SK-N-SH (cell line): ENCODE data around the gene PARP1. TPM values are rescaled to one million over a fixed set of nuclear protein-coding genes. Genes with fewer than 3 reads are reported as not detected.

Experiments
- CTCF ChIA-PET: fragments of 300-600, 350-600 bp; formaldehyde crosslinking; extraction: SDS; loops from one replicate; lab custom pipeline; 2021; lab: Yijun Ruan, JAX
- POLR2A ChIA-PET: fragments of 350-600 bp; sonication (Branson Sonifier 250); formaldehyde crosslinking; extraction: SDS; loops from one replicate; lab custom pipeline; 2020; ENCODE audit warnings: antibody characterized with exemption, inconsistent platforms; lab: Yijun Ruan, JAX
- DNase-seq: peaks from one replicate; pipeline ENCODE4 v3.0.0; 2012
- H2AFZ ChIP-seq: fragments of 200-600 bp; sonication (generic); 2 replicates; pipeline ENCODE4 v1.8.1; 2016; ENCODE audit warnings: antibody characterized with exemption, mild to moderate bottlenecking, low read depth
- H3F3A ChIP-seq: fragments of 200-600 bp; sonication (generic); replicated peaks from 2 replicates; pipeline ENCODE3; 2016; ENCODE audit warnings: antibody characterized with exemption, mild to moderate bottlenecking; ENCODE audit not compliant: insufficient read depth
- H3K27ac ChIP-seq, 2 experiments: fragments of 200-500 bp in 1 of 2; fragments of 200-600 bp in 1 of 2; sonication (Bioruptor generic) in 1 of 2; sonication (generic), shearing (Covaris generic) in 1 of 2; 2 replicates each; pipeline versions ENCODE4 v1.5.1 to v1.6.1; 2014 to 2016; ENCODE audit warnings: low read depth in 2 of 2, inconsistent platforms in 1 of 2, low read length in 1 of 2, mild to moderate bottlenecking in 1 of 2, mixed read lengths in 1 of 2
- H3K27me3 ChIP-seq: fragments of 200-600 bp; sonication (generic), shearing (Covaris generic); 2 replicates; pipeline ENCODE4 v1.6.1; 2016; ENCODE audit warnings: mixed run types; ENCODE audit not compliant: insufficient read depth
- H3K36me3 ChIP-seq, 2 experiments: fragments of 200-500 bp in 1 of 2; fragments of 200-600 bp in 1 of 2; sonication (Bioruptor generic) in 1 of 2; sonication (generic) in 1 of 2; replicated peaks in 1 of 2; 2 replicates each; pipeline versions ENCODE3 to v1.5.1; 2014 to 2016; ENCODE audit warnings: low read length in 1 of 2, mild to moderate bottlenecking in 1 of 2; ENCODE audit not compliant: insufficient read depth in 2 of 2, control insufficient read depth in 1 of 2
- H3K4me1 ChIP-seq, 2 experiments: fragments of 200-500 bp in 1 of 2; fragments of 200-600 bp in 1 of 2; sonication (Bioruptor generic) in 1 of 2; sonication (generic), shearing (Covaris generic) in 1 of 2; 2 replicates each; pipeline versions ENCODE4 v1.5.1 to v1.6.1; 2014 to 2016; ENCODE audit warnings: low read depth in 1 of 2, low read length in 1 of 2, mixed run types in 1 of 2; ENCODE audit not compliant: insufficient read depth in 2 of 2, control insufficient read depth in 1 of 2
- H3K4me2 ChIP-seq: fragments of 200-600 bp; sonication (generic), shearing (Covaris generic); 2 replicates; pipeline ENCODE4 v1.6.1; 2017; ENCODE audit warnings: mixed run types
- H3K4me3 ChIP-seq, 2 experiments: fragments of 200-500 bp in 1 of 2; fragments of 200-600 bp in 1 of 2; sonication (Bioruptor generic) in 1 of 2; sonication (generic), shearing (Covaris generic) in 1 of 2; 2 replicates each; pipeline versions ENCODE4 v1.5.1 to v1.8.1; 2014 to 2016; ENCODE audit warnings: low read depth in 2 of 2, inconsistent platforms in 1 of 2, low read length in 1 of 2, mild to moderate bottlenecking in 1 of 2, mixed read lengths in 1 of 2, moderate library complexity in 1 of 2
- H3K79me2 ChIP-seq: fragments of 200-600 bp; sonication (generic); 2 replicates; pipeline ENCODE4 v1.8.1; 2017; ENCODE audit warnings: mild to moderate bottlenecking; ENCODE audit not compliant: insufficient read depth
- H3K9ac ChIP-seq: fragments of 200-600 bp; sonication (generic); 2 replicates; pipeline ENCODE4 v1.6.1; 2017; ENCODE audit warnings: mixed run types
- H3K9me2 ChIP-seq: fragments of 200-600 bp; sonication (generic); 2 replicates; pipeline ENCODE4 v1.6.1; 2017; ENCODE audit warnings: mixed run types
- H3K9me3 ChIP-seq: fragments of 200-600 bp; sonication (generic); 2 replicates; pipeline ENCODE4 v1.6.1; 2017; ENCODE audit warnings: mixed run types, mild to moderate bottlenecking, moderate library complexity
- H4K20me1 ChIP-seq: fragments of 200-600 bp; sonication (generic); 2 replicates; pipeline ENCODE4 v1.6.1; 2017; ENCODE audit warnings: mild to moderate bottlenecking, mixed run types; ENCODE audit not compliant: insufficient read depth
- CTCF ChIP-seq: fragments of 200-600 bp; sonication (generic); IDR thresholded peaks from 2 replicates; pipeline ENCODE4 v1.6.1; 2017; ENCODE audit warnings: antibody characterized with exemption, mild to moderate bottlenecking, moderate library complexity
- ELF1 ChIP-seq: IDR thresholded peaks from 2 replicates; pipeline ENCODE4 v1.4.0; 2012
- EP300 ChIP-seq, 2 experiments: IDR thresholded peaks; 2 replicates each; pipeline versions ENCODE4 v1.4.0 to v1.6.1; 2012; ENCODE audit warnings: borderline replicate concordance in 1 of 2, low read depth in 1 of 2, low read length in 1 of 2
- EZH2phosphoT487 ChIP-seq: fragments of 200-600 bp; sonication (generic); IDR thresholded peaks from 2 replicates; pipeline ENCODE4 v1.6.1; 2017; ENCODE audit warnings: low read depth, mixed run types, mild to moderate bottlenecking, antibody characterized with exemption, moderate library complexity, borderline replicate concordance
- FOXJ3 ChIP-seq: sonication (generic); formaldehyde crosslinking; IDR thresholded peaks from 2 replicates; pipeline ENCODE4 v1.5.1; 2020; ENCODE audit warnings: mild to moderate bottlenecking, missing genetic modification reagents
- FOXM1 ChIP-seq: IDR thresholded peaks from 2 replicates; pipeline ENCODE4 v1.4.0; 2012; ENCODE audit warnings: low read depth, mild to moderate bottlenecking
- GATA2 ChIP-seq: sonication (generic); formaldehyde crosslinking; IDR thresholded peaks from 2 replicates; pipeline ENCODE4 v1.5.0; 2020; ENCODE audit warnings: mild to moderate bottlenecking, missing genetic modification reagents
- MAX ChIP-seq: IDR thresholded peaks from 2 replicates; pipeline ENCODE4 v1.4.0; 2012; ENCODE audit warnings: low read depth
- MXI1 ChIP-seq: IDR thresholded peaks from 2 replicates; pipeline ENCODE4 v1.6.1; 2012; ENCODE audit warnings: mild to moderate bottlenecking, low read depth, low read length, improper control_type of control experiment
- NFIC ChIP-seq: IDR thresholded peaks from 2 replicates; pipeline ENCODE4 v1.4.0; 2012; ENCODE audit warnings: borderline replicate concordance
- POLR2AphosphoS5 ChIP-seq: IDR thresholded peaks from 2 replicates; pipeline ENCODE4 v1.6.1; 2012; ENCODE audit warnings: low read depth, low read length
- RCOR1 ChIP-seq: fragments of 150-350 bp; IDR thresholded peaks from 2 replicates; pipeline ENCODE4 v1.6.1; 2017; ENCODE audit warnings: antibody characterized with exemption, low read length
- TAF1 ChIP-seq: IDR thresholded peaks from 2 replicates; pipeline ENCODE4 v1.6.1; 2012; ENCODE audit warnings: low read depth, mild to moderate bottlenecking, low read length, moderate library complexity, borderline replicate concordance
- USF2 ChIP-seq: fragments of 150-350 bp; IDR thresholded peaks from 2 replicates; pipeline ENCODE4 v1.6.1; 2017; ENCODE audit warnings: antibody characterized with exemption, low read length, low read depth, borderline replicate concordance
- YY1 ChIP-seq: IDR thresholded peaks from 2 replicates; pipeline ENCODE4 v1.4.0; 2012; ENCODE audit warnings: low read depth, mild to moderate bottlenecking
- ZBTB33 ChIP-seq: IDR thresholded peaks from 2 replicates; pipeline ENCODE4 v1.4.0; 2012; ENCODE audit warnings: low read depth, borderline replicate concordance
- WGBS: methylation state at CpG from one replicate; pipeline ENCODE4 v1.1.6; 2017; ENCODE audit warnings: low lambda C conversion rate; 5-methylcytosine and 5-hydroxymethylcytosine counted together
- polyA plus RNA-seq, 3 experiments: library from polyadenylated mRNA; depleted of rRNA; stranded (reverse); fragments of >200 nt; gene quantifications; 2 replicates each; pipeline ENCODE4 v1.2.3, GENCODE V29; 2012

Gene PARP1
- polyA plus RNA-seq, 1 of the 3 experiments (the other 2 are of a cell fraction): 239 TPM

GRCh38 chr1:226455843-226456242, 48.0 kb upstream of the PARP1 start:
- no peak overlapping the region for H3K27ac ChIP-seq
- H3K9me2 ChIP-seq: no peaks in the 10 kb centered on the region
- no peaks in the 10 kb centered on the region for H3K9me3 ChIP-seq
- WGBS: 73% methylated on average over 10 of the region's 10 CpGs
- CTCF ChIA-PET: interaction anchor here (1.5 kb wide), 1 partner anchor 12 kb away, joined by 3 read pairs; no protein-coding TSS in a partner anchor
- no peak overlapping the region for H3K9ac ChIP-seq
- no peaks in the 10 kb centered on the region for H3F3A ChIP-seq
- H3K27me3 ChIP-seq: no peaks in the 10 kb centered on the region; the same call in 1 of the 2 replicates
- no peaks in the 10 kb centered on the region for H3K36me3 ChIP-seq
- DNase-seq: no peak
- no peaks in the 10 kb centered on the region for H3K4me1 ChIP-seq
- H3K4me3 ChIP-seq: no peak overlapping the region
- no peak for TF ChIP-seq ZBTB33
- TF ChIP-seq EP300 (IDR thresholded peaks at IDR 0.05; ENCODE audit: borderline replicate concordance in 1 of 2, low read depth in 1 of 2, low read length in 1 of 2): no peak
- no peak for TF ChIP-seq MAX
- TF ChIP-seq FOXJ3 (CRISPR knock-in tag): no peak
- TF ChIP-seq FOXM1: no peak
- TF ChIP-seq ELF1: no peak
- TF ChIP-seq USF2: no peak
- TF ChIP-seq NFIC: no peak
- TF ChIP-seq CTCF: no peak
- TF ChIP-seq GATA2 (CRISPR knock-in tag): no peak
- TF ChIP-seq POLR2AphosphoS5: no peak
- TF ChIP-seq EZH2phosphoT487: no peak
- no peak for TF ChIP-seq TAF1
- no peak for TF ChIP-seq RCOR1
- TF ChIP-seq YY1: no peak
- TF ChIP-seq MXI1: no peak
- no peaks in the 10 kb centered on the region for H3K79me2 ChIP-seq
- no peaks in the 10 kb centered on the region for H4K20me1 ChIP-seq
- no peak overlapping the region for H2AFZ ChIP-seq
- POLR2A ChIA-PET: no interaction called here
- no peak overlapping the region for H3K4me2 ChIP-seq
